ENCODE measurements around the gene XPO6. TPM values are rescaled to one million over a fixed set of nuclear protein-coding genes. Genes with fewer than 3 reads are reported as not detected.

Gene XPO6
- total RNA-seq, 1 experiment from 2014 or later, result 124 TPM

DNA sequence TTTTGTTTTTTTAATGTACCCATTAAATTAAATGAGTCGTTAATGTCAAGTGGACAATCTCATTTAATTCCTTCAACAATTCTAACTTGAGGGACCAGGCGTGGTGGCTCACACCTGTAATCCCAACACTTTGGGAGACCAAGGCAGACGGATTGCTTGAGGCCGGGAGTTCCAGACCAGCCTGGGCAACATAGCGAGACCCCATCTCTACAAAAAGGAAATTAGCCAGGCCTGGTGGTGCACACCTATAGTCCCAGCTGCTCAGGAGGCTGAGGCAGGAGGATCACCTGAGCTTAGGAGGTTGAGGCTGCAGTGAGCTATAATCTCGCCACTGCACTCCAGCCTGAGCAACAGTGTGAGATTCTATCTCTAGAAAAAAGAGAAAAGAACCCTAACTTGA, 127.6 kb downstream of the XPO6 start:
- no CpG with 5 or more reads among the region's 6 CpGs for WGBS (ENCODE audit: extremely low coverage, insufficient read length, low lambda C conversion rate)
- Histone ChIP-seq H3T11ph (ENCODE audit: low read length) (no peak overlapping the region), H3K23me2 (ENCODE audit: insufficient read length, low read depth, low read length, poor library complexity, severe bottlenecking) (peaks cover 2% of the 10 kb centered on the region), H4K5ac (ENCODE audit: insufficient read length, low read depth, low read length) (no peak overlapping the region), H3K4ac (ENCODE audit: low read depth, low read length) (no peak overlapping the region), H3K4me1 (ENCODE audit: insufficient read depth, low read length) (no peaks in the 10 kb centered on the region), H3K27ac (ENCODE audit: insufficient read length, low read depth, low read length) (no peak overlapping the region), H3K56ac (ENCODE audit: insufficient read length, low read depth, low read length) (no peak overlapping the region), H3K79me2 (ENCODE audit: insufficient read depth, low read length) (no peaks in the 10 kb centered on the region), H4K20me1 (ENCODE audit: control insufficient read depth, insufficient read depth, insufficient read length) (peaks cover 1% of the 10 kb centered on the region), H4K91ac (ENCODE audit: insufficient read length, low read depth, low read length) (no peak overlapping the region), H2AK5ac (ENCODE audit: insufficient read length, low read length) (no peak overlapping the region), H3K4me2 (ENCODE audit: insufficient read depth, insufficient read length, low read length) (no peak overlapping the region), H2BK5ac (ENCODE audit: insufficient read length, low read length) (no peak overlapping the region), H2BK20ac (ENCODE audit: low read depth, low read length, poor library complexity, severe bottlenecking) (no peak overlapping the region), H2BK120ac (ENCODE audit: low read depth, low read length, poor library complexity, severe bottlenecking) (no peak overlapping the region), H3K18ac (ENCODE audit: insufficient read length, low read depth, low read length) (no peak overlapping the region), H3K14ac (ENCODE audit: insufficient read depth, low read length) (no peak overlapping the region), H3K9me3 (ENCODE audit: control insufficient read depth, low read depth, low read length) (no peaks in the 10 kb centered on the region), H2AFZ (ENCODE audit: low read length) (no peak overlapping the region), H3K79me1 (ENCODE audit: insufficient read depth, low read depth, low read length, poor library complexity, severe bottlenecking) (no peaks in the 10 kb centered on the region), H2BK15ac (ENCODE audit: low read depth, low read length) (no peak overlapping the region), H4K8ac (replicated peaks; ENCODE audit: insufficient read length, low read depth, low read length) (no peak overlapping the region), H3K23ac (ENCODE audit: insufficient read length, low read depth, low read length) (no peak overlapping the region), H3K27me3 (ENCODE audit: insufficient read depth, low read length) (no peaks in the 10 kb centered on the region), H2BK12ac (ENCODE audit: insufficient read length, low read depth, low read length) (no peak overlapping the region), H3K9ac (ENCODE audit: extremely low read depth, insufficient read length, low read length) (no peak overlapping the region)
- DNase-seq, result no peak
- H3K4me3 Mint-ChIP-seq, result no peak overlapping the region
- peaks cover 0 to 2% of the 10 kb centered on the region in 2 experiments; a peak in 1 of 4 replicates for H3K4me1 Mint-ChIP-seq
- H3K27ac Mint-ChIP-seq, result no peak overlapping the region
- no peaks in the 10 kb centered on the region for H3K36me3 Mint-ChIP-seq (ENCODE audit: insufficient read depth in 1 of 3, low read depth in 3 of 3)
- H3K27me3 Mint-ChIP-seq (ENCODE audit: low read depth), result peaks cover 4% of the 10 kb centered on the region
- no peaks in the 10 kb centered on the region for H3K9me3 Mint-ChIP-seq
- TF ChIP-seq, protein P1, sequence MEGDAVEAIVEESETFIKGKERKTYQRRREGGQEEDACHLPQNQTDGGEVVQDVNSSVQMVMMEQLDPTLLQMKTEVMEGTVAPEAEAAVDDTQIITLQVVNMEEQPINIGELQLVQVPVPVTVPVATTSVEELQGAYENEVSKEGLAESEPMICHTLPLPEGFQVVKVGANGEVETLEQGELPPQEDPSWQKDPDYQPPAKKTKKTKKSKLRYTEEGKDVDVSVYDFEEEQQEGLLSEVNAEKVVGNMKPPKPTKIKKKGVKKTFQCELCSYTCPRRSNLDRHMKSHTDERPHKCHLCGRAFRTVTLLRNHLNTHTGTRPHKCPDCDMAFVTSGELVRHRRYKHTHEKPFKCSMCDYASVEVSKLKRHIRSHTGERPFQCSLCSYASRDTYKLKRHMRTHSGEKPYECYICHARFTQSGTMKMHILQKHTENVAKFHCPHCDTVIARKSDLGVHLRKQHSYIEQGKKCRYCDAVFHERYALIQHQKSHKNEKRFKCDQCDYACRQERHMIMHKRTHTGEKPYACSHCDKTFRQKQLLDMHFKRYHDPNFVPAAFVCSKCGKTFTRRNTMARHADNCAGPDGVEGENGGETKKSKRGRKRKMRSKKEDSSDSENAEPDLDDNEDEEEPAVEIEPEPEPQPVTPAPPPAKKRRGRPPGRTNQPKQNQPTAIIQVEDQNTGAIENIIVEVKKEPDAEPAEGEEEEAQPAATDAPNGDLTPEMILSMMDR (conservative IDR thresholded peaks at IDR 0.05), result no peak

Data from H9 (cell line).